Uterus (tissue), 2 donors: ENCODE results near the gene CHN2.

ENCODE experiments used
- CTCF ChIP-seq, 4 experiments: fragments of 200-600 bp in 2 of 4; fragments of 450-650 bp in 2 of 4; sonication (generic) in 2 of 4; IDR thresholded peaks; one replicate each; pipeline ENCODE4 v1.5.1; 2016 to 2019; ENCODE audit warnings: antibody characterized with exemption in 4 of 4, mild to moderate bottlenecking in 2 of 4, moderate library complexity in 1 of 4
- POLR2A ChIP-seq, 2 donors: fragments of 450-650 bp; IDR thresholded peaks; one replicate each; pipeline ENCODE4 v1.6.1; 2016; ENCODE audit warnings: antibody characterized with exemption in 2 of 2, mild to moderate bottlenecking in 1 of 2, moderate library complexity in 1 of 2

- TF ChIP-seq POLR2A (IDR thresholded peaks at IDR 0.05) (no peak), CTCF (IDR thresholded peaks at IDR 0.05) (no peak)
These were observed 91.3 kb downstream of the CHN2 start for GRCh38 chr7:29285861-29286260.
